Measurements from ENCODE around the gene ZNF618.

ZNF618 gene

GRCh38 chr9:114001794-114002261 lies 125.7 kb downstream of the ZNF618 start:
- TF ChIP-seq, protein P1, sequence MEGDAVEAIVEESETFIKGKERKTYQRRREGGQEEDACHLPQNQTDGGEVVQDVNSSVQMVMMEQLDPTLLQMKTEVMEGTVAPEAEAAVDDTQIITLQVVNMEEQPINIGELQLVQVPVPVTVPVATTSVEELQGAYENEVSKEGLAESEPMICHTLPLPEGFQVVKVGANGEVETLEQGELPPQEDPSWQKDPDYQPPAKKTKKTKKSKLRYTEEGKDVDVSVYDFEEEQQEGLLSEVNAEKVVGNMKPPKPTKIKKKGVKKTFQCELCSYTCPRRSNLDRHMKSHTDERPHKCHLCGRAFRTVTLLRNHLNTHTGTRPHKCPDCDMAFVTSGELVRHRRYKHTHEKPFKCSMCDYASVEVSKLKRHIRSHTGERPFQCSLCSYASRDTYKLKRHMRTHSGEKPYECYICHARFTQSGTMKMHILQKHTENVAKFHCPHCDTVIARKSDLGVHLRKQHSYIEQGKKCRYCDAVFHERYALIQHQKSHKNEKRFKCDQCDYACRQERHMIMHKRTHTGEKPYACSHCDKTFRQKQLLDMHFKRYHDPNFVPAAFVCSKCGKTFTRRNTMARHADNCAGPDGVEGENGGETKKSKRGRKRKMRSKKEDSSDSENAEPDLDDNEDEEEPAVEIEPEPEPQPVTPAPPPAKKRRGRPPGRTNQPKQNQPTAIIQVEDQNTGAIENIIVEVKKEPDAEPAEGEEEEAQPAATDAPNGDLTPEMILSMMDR (IDR thresholded peaks at IDR 0.05; ENCODE audit: extremely low read depth, missing control alignments): no peak
- DNase-seq (ENCODE audit: low spot score): no peak

GRCh38 chr9:114002271-114002985 lies 126.3 kb downstream of the ZNF618 start:
- DNase-seq (ENCODE audit: low spot score): no peak
- TF ChIP-seq, protein P1 (IDR thresholded peaks at IDR 0.05; ENCODE audit: extremely low read depth, missing control alignments): no peak

- no peak for DNase-seq (ENCODE audit: low spot score)
- TF ChIP-seq, protein P1 (IDR thresholded peaks at IDR 0.05; ENCODE audit: extremely low read depth, missing control alignments): no peak
Measured at GRCh38 chr9:114002986-114003350, 126.9 kb downstream of the ZNF618 start.

- DNase-seq (ENCODE audit: low spot score): no peak
- TF ChIP-seq, protein P1 (IDR thresholded peaks at IDR 0.05; ENCODE audit: extremely low read depth, missing control alignments): no peak
Measured at GRCh38 chr9:114003351-114003750, 127.2 kb downstream of the ZNF618 start.

DNA sequence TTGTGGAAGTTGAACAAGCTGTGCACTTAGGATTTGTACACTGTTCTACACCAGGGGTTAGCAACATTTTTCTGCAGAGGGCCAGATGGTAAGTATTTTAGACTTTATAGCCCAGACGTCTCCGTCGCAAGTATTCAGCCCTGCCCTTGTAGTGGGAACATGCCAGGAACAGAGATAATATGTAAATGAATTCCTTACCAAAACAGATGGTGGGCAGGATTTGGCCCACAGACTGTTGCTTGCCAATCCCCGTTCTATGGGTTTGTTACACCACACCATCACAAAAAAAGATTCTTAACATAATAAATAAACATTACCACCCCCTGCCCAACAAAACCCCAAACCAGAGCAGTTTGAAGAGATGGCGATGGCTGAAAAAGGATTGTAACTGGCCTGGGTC lies 127.6 kb downstream of the ZNF618 start:
- TF ChIP-seq, protein P1 (IDR thresholded peaks at IDR 0.05; ENCODE audit: extremely low read depth, missing control alignments): no peak
- DNase-seq (ENCODE audit: low spot score): no peak

GRCh38 chr9:114004221-114004716 lies 128.2 kb downstream of the ZNF618 start:
- TF ChIP-seq, protein P1 (IDR thresholded peaks at IDR 0.05; ENCODE audit: extremely low read depth, missing control alignments): no peak
- no peak for DNase-seq (ENCODE audit: low spot score)

DNA sequence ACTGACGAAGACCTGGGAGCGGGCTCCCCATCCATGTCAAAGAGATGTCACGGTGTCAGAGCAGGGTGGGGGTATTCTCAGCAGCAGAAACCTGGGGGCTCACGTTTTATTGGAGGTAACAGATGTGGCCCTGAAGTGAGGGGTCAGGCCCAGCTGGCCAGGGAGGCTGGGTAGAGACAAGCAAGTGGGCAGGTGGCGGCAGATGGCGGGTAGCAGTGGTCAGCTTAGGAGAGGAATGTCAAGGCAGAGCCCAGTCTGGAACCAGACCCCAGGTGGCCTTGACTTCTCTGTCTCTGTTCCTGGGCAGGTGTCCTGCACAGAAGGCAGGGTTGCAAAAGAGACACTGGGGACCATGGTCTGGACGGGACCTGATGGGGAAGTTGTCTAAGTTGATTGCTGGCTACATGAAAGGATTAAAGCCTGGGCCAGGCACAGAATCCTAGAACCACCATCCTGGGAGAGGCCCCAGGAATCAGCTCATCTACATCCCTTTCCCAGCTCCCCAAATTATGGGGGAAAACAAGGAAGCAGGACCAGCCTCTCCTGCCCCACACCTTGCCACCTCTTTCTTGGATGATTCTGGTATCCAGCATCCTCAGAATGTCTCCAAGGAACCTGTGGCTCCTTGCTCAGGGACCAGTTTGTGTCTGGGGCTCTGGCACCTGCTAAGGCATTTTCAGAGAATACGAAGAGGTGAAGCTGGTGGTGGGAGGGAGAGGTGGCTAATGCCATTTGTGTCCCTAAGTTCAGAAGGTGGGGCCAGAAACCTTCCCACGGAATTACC lies 129.5 kb downstream of the ZNF618 start:
- no peak for DNase-seq (ENCODE audit: low spot score)
- TF ChIP-seq, protein P1 (IDR thresholded peaks at IDR 0.05; ENCODE audit: extremely low read depth, missing control alignments): no peak

All from GM20000 (cell line).